ENCODE data around the gene KLF15.

DNA sequence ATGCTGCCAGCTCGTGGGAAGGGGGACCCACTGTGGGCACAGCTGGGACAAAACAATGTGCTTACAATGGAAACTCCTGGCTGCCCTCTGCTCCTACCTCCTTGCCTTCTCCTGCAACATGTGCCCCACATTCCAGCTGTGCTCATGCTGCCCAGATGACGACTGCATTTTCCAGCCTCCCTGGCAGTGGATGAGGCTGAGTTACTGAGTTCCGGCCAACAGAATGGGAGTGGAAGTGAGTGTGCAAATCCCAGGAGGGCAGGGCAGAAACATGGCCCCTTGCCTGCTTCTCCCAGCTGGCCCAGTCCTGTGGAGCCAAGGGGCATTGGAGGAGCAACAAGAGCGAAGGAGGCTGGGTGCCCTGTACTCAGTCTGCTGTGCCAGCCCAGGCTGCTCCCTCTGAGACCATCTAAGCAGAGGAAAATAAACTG is 17.1 kb downstream of the KLF15 start:
- TF ChIP-seq, protein P1, sequence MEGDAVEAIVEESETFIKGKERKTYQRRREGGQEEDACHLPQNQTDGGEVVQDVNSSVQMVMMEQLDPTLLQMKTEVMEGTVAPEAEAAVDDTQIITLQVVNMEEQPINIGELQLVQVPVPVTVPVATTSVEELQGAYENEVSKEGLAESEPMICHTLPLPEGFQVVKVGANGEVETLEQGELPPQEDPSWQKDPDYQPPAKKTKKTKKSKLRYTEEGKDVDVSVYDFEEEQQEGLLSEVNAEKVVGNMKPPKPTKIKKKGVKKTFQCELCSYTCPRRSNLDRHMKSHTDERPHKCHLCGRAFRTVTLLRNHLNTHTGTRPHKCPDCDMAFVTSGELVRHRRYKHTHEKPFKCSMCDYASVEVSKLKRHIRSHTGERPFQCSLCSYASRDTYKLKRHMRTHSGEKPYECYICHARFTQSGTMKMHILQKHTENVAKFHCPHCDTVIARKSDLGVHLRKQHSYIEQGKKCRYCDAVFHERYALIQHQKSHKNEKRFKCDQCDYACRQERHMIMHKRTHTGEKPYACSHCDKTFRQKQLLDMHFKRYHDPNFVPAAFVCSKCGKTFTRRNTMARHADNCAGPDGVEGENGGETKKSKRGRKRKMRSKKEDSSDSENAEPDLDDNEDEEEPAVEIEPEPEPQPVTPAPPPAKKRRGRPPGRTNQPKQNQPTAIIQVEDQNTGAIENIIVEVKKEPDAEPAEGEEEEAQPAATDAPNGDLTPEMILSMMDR (IDR thresholded peaks at IDR 0.05; ENCODE audit: poor library complexity): no peak
- no peak for TF ChIP-seq EZH2 (IDR thresholded peaks at IDR 0.05; ENCODE audit: borderline replicate concordance)

All from hepatocyte (in vitro differentiated cells).